Activated CD8-positive, alpha-beta memory T cell treated with anti-CD3 and anti-CD28 coated beads, Interleukin-2, amount 50 U/mL, for 48 hours (primary cell): ENCODE measurements around the gene ZACN.

Experiments used
- DNase-seq: peaks from one replicate; pipeline ENCODE4 v3.0.0-alpha.2; 2020

The ZACN gene

GRCh38 chr17:76082326-76083251 is 3.6 kb downstream of the ZACN start:
- no peak for DNase-seq

- no peak for DNase-seq
Observed at GRCh38 chr17:76083536-76084182, 4.7 kb downstream of the ZACN start.

GRCh38 chr17:76085066-76085730 is 6.2 kb downstream of the ZACN start:
- DNase-seq, result no peak

GRCh38 chr17:76085731-76086366 is 6.9 kb downstream of the ZACN start:
- DNase-seq, result no peak

GRCh38 chr17:76086384-76086783 is 7.4 kb downstream of the ZACN start:
- DNase-seq, result no peak

GRCh38 chr17:76087531-76087930 is 8.5 kb downstream of the ZACN start:
- DNase-seq, result no peak

GRCh38 chr17:76088041-76088867 is 9.3 kb downstream of the ZACN start:
- no peak for DNase-seq

GRCh38 chr17:76088868-76089576 is 10.0 kb downstream of the ZACN start:
- no peak for DNase-seq

- no peak for DNase-seq
Observed at GRCh38 chr17:76089680-76090516, 10.9 kb downstream of the ZACN start.

- DNase-seq, result no peak
Observed at GRCh38 chr17:76090517-76091129, 11.6 kb downstream of the ZACN start.

GRCh38 chr17:76091526-76092286 is 12.7 kb downstream of the ZACN start:
- DNase-seq, result no peak

GRCh38 chr17:76092526-76093413 is 13.8 kb downstream of the ZACN start:
- DNase-seq, result no peak

GRCh38 chr17:76094046-76094445 is 15.1 kb downstream of the ZACN start:
- no peak for DNase-seq

GRCh38 chr17:76095943-76096342 is 17.0 kb downstream of the ZACN start:
- no peak for DNase-seq

- no peak for DNase-seq
Observed at GRCh38 chr17:76097716-76098295, 18.8 kb downstream of the ZACN start.

GRCh38 chr17:76102944-76103273 is 23.9 kb downstream of the ZACN start:
- DNase-seq, result no peak

- peak; percentile 96 for DNase-seq
Observed at GRCh38 chr17:76103274-76104139, 24.5 kb downstream of the ZACN start, which contains the start of gene EXOC7. TSS of gene EXOC7 (minus strand) at chr17:76103787. CDS start at chr17:76103692, 95 bp downstream.
